HepG2 (cell line): ENCODE measurements around the gene DPYD. TPM values are rescaled to one million over a fixed set of nuclear protein-coding genes. Genes with fewer than 3 reads are reported as not detected.

Experiments used
- ATAC-seq: fragments of 200-7000 bp; cut with Tn5 transposase; 3 replicates; pipeline ENCODE4 v1.9.1; 2020; ENCODE audit warnings: mild to moderate bottlenecking, moderate library complexity
- BruUV-seq: library from RNA; stranded (reverse); fragments of 400-500 nt; replicated peaks from 2 replicates; lab custom pipeline; 2021; lab: Mats Ljungman, UMichigan
- CTCF ChIA-PET: fragments of 300-600 bp; formaldehyde crosslinking; extraction: SDS; loops from one replicate; lab custom pipeline; 2021; ENCODE audit warnings: low total read pairs, inconsistent platforms, low intra/inter-chr PET ratio; lab: Yijun Ruan, JAX
- POLR2A ChIA-PET: fragments of 350-600 bp; sonication (Branson Sonifier 250); formaldehyde crosslinking; loops from one replicate; lab custom pipeline; 2020; ENCODE audit warnings: antibody characterized with exemption, inconsistent platforms; lab: Yijun Ruan, JAX
- DNase-seq: peaks from one replicate; pipeline ENCODE4 v3.0.0-alpha.2; 2015; ENCODE audit warnings: low spot score
- FAIRE-seq: peaks from 3 replicates; lab custom pipeline; 2011; peaks lifted over from hg19 to GRCh38; lab: Jason Lieb, UNC
- H2AFZ ChIP-seq: one replicate; pipeline ENCODE4 v1.6.1; 2011; ENCODE audit warnings: low read length, inconsistent platforms
- H3K27ac ChIP-seq: fragments of 300-600 bp; 3 replicates; pipeline ENCODE4 v1.8.0; 2011; ENCODE audit warnings: mixed run types, mild to moderate bottlenecking, mixed read lengths, low read length, inconsistent platforms; ENCODE audit not compliant: insufficient read depth; ENCODE audit errors: extremely low read length
- H3K27me3 ChIP-seq, 2 experiments: fragments of 200-600 bp in 1 of 2; 2 replicates in 1 of 2; 3 replicates in 1 of 2; pipeline versions ENCODE4 v1.6.0 to v1.8.0; 2011; ENCODE audit warnings: low read length in 2 of 2, mild to moderate bottlenecking in 2 of 2, moderate library complexity in 2 of 2, inconsistent platforms in 1 of 2; ENCODE audit not compliant: insufficient read depth in 2 of 2, control insufficient read depth in 1 of 2
- H3K36me3 ChIP-seq, 2 experiments: fragments of 200-600 bp in 1 of 2; replicated peaks in 1 of 2; 2 replicates in 1 of 2; 3 replicates in 1 of 2; pipeline versions ENCODE4 v1.5.1 to v1.8.0; 2011; ENCODE audit warnings: low read length in 2 of 2, inconsistent platforms in 1 of 2; ENCODE audit not compliant: insufficient read depth in 2 of 2, control insufficient read depth in 1 of 2
- H3K4me1 ChIP-seq: 2 replicates; pipeline ENCODE4 v1.5.1; 2012; ENCODE audit warnings: low read length, inconsistent platforms; ENCODE audit not compliant: insufficient read depth
- H3K4me2 ChIP-seq: 2 replicates; pipeline ENCODE4 v1.6.0; 2011; ENCODE audit warnings: low read depth, low read length, inconsistent platforms
- H3K4me3 ChIP-seq, 3 experiments: fragments of 200-600 bp in 1 of 3; sonication (generic), shearing (Covaris generic) in 1 of 3; replicated peaks in 1 of 3; 2 replicates each; pipeline ENCODE4 v1.5.1; 2011 to 2016; ENCODE audit warnings: low read length in 3 of 3, inconsistent platforms in 2 of 3, low read depth in 2 of 3, mild to moderate bottlenecking in 2 of 3, control low read depth in 1 of 3, mixed read lengths in 1 of 3; ENCODE audit not compliant: insufficient read depth in 1 of 3
- H3K79me2 ChIP-seq: one replicate; pipeline ENCODE4 v1.6.1; 2011; ENCODE audit warnings: low read length, inconsistent platforms; ENCODE audit not compliant: insufficient read depth
- H3K9ac ChIP-seq: 2 replicates; pipeline ENCODE4 v1.6.0; 2011; ENCODE audit warnings: mild to moderate bottlenecking, low read depth, low read length, inconsistent platforms; ENCODE audit not compliant: insufficient read depth
- H3K9me3 ChIP-seq: 2 replicates; pipeline ENCODE4 v1.5.1; 2012; ENCODE audit warnings: mild to moderate bottlenecking, low read length
- H4K20me1 ChIP-seq: 2 replicates; pipeline ENCODE4 v1.6.0; 2011; ENCODE audit warnings: inconsistent platforms, mild to moderate bottlenecking, low read length, moderate library complexity; ENCODE audit not compliant: insufficient read depth
- AFF4 ChIP-seq: sonication (generic); formaldehyde crosslinking; IDR thresholded peaks from 2 replicates; pipeline ENCODE4 v1.4.0; 2020; ENCODE audit warnings: missing genetic modification reagents
- ATAD3A ChIP-seq: sonication (generic); formaldehyde crosslinking; IDR thresholded peaks from 2 replicates; pipeline ENCODE4 v1.4.0; 2020; ENCODE audit warnings: missing genetic modification reagents
- GMEB2 ChIP-seq: IDR thresholded peaks from 2 replicates; pipeline ENCODE4 v1.6.1; 2016; ENCODE audit warnings: missing biosample characterization, missing genetic modification reagents, low read depth
- HBP1 ChIP-seq: IDR thresholded peaks from 2 replicates; pipeline ENCODE4 v1.6.1; 2016; ENCODE audit warnings: low read depth, control low read depth
- HOMEZ ChIP-seq: IDR thresholded peaks from 2 replicates; pipeline ENCODE4 v1.6.1; 2016; ENCODE audit warnings: low read depth
- POLR2A ChIP-seq, 2 experiments: IDR thresholded peaks; 2 replicates each; pipeline ENCODE4 v1.6.1; 2011; ENCODE audit warnings: low read depth in 2 of 2, low read length in 2 of 2, mild to moderate bottlenecking in 1 of 2, moderate library complexity in 1 of 2; ENCODE audit not compliant: insufficient read depth in 1 of 2
- POLR2AphosphoS2 ChIP-seq: IDR thresholded peaks from 2 replicates; pipeline ENCODE4 v1.6.1; 2011; ENCODE audit warnings: low read depth, low read length, improper control_type of control experiment
- RBM22 ChIP-seq: fragments of 200-400 bp; formaldehyde crosslinking; optimal IDR thresholded peaks from 2 replicates; pipeline ENCODE3; 2017; ENCODE audit warnings: mild to moderate bottlenecking, low read length, moderate library complexity
- SOX6 ChIP-seq, 2 experiments: fragments of 450-650 bp in 1 of 2; sonication (generic) in 1 of 2; formaldehyde crosslinking in 1 of 2; IDR thresholded peaks; 2 replicates each; pipeline versions ENCODE4 v1.4.0 to v1.6.1; 2017 to 2020; ENCODE audit warnings: antibody characterized with exemption in 1 of 2, mild to moderate bottlenecking in 1 of 2, missing genetic modification reagents in 1 of 2
- TCF7 ChIP-seq: sonication (generic); IDR thresholded peaks from 2 replicates; pipeline ENCODE4 v1.6.1; 2016; ENCODE audit warnings: antibody characterized with exemption, low read depth
- TCF7L2 ChIP-seq: IDR thresholded peaks from 2 replicates; pipeline ENCODE4 v1.6.1; 2011; ENCODE audit warnings: mild to moderate bottlenecking, low read depth, low read length, moderate library complexity
- THYN1 ChIP-seq: sonication (generic); formaldehyde crosslinking; IDR thresholded peaks from 2 replicates; pipeline ENCODE4 v1.8.1; 2023; ENCODE audit warnings: low read depth, mild to moderate bottlenecking, moderate library complexity, missing genetic modification reagents, borderline replicate concordance
- USF2 ChIP-seq, 2 experiments: sonication (generic) in 1 of 2; formaldehyde crosslinking in 1 of 2; IDR thresholded peaks; 2 replicates each; pipeline versions ENCODE4 v1.5.1 to v1.6.1; 2011 to 2020; ENCODE audit warnings: borderline replicate concordance in 1 of 2, low read depth in 1 of 2, low read length in 1 of 2, mild to moderate bottlenecking in 1 of 2, missing genetic modification reagents in 1 of 2, moderate library complexity in 1 of 2
- ZNF33A ChIP-seq: sonication (generic); formaldehyde crosslinking; IDR thresholded peaks from 2 replicates; pipeline ENCODE4 v1.5.1; 2020; ENCODE audit warnings: missing genetic modification reagents, mild to moderate bottlenecking, moderate library complexity, borderline replicate concordance
- WGBS: methylation state at CpG from one replicate; pipeline ENCODE4 v1.1.6; 2017; ENCODE audit warnings: low lambda C conversion rate; 5-methylcytosine and 5-hydroxymethylcytosine counted together
- in situ Hi-C: cut with HindIII; loops from 2 replicates; pipeline ENCODE4 v1.10.0; 2017; ENCODE audit warnings: low pct_unique_long_range_greater_than_20kb; ENCODE audit not compliant: extremely low pct_ligation_motif_present
- intact Hi-C: fragments of 100-400 bp; cut with micrococcal nuclease; formaldehyde crosslinking; loops from one replicate; pipeline ENCODE4 v1.10.0; 2022; ENCODE audit not compliant: unreplicated experiment
- polyA plus RNA-seq, 8 experiments: library from polyadenylated mRNA; depleted of rRNA in 3 of 8; stranded (reverse) in 7 of 8; unstranded in 1 of 8; fragments of >200 nt; fragmentation: Illumina TruSeq in 4 of 8; extraction: Trizol in 4 of 8; gene quantifications; 2 replicates each; pipeline versions ENCODE4 v1.2.1 to v1.2.3, GENCODE V29; 2011 to 2016; ENCODE audit warnings: low read depth in 4 of 8, missing spikeins in 1 of 8, mixed read lengths in 1 of 8; ENCODE audit not compliant: insufficient read depth in 1 of 8
- total RNA-seq, 5 experiments: library from RNA; depleted of rRNA; stranded (reverse); fragments of >200 nt; fragmentation: Illumina TruSeq; extraction: Trizol; gene quantifications; 2 replicates each; pipeline ENCODE4 v1.2.3, GENCODE V29; 2016; ENCODE audit warnings: low read depth in 1 of 5

Gene DPYD
- total and polyA plus RNA-seq, 2 of the 13 experiments (the other 11 are each of a cell fraction or from before 2014, with no cell fraction given): 1.3 to 3.4 TPM

- Histone ChIP-seq H4K20me1 (no peaks in the 10 kb centered on the region), H3K79me2 (no peaks in the 10 kb centered on the region), H3K4me2 (no peak overlapping the region), H3K4me3 (no peak overlapping the region), H3K9ac (no peak overlapping the region), H2AFZ (no peak overlapping the region), H3K27me3 (no peaks in the 10 kb centered on the region), H3K4me1 (no peaks in the 10 kb centered on the region), H3K27ac (no peak overlapping the region), H3K9me3 (no peaks in the 10 kb centered on the region; the same call in 1 of the 2 replicates), H3K36me3 (no peaks in the 10 kb centered on the region)
- FAIRE-seq (no peak), DNase-seq (no peak), ATAC-seq (no peak)
- intact Hi-C loops (no loop called here), in situ Hi-C loops (no loop called here)
- no TSS peak for BruUV-seq
- ChIA-PET CTCF (no interaction called here), POLR2A (no interaction called here)
- WGBS: 33% methylated on average over 3 of the region's 3 CpGs
- TF ChIP-seq POLR2AphosphoS2 (no peak), ATAD3A (no peak), POLR2A (IDR thresholded peaks at IDR 0.05; ENCODE audit: insufficient read depth in 1 of 2, low read depth in 2 of 2, low read length in 2 of 2) (no peak), TCF7L2 (no peak), USF2 (IDR thresholded peaks at IDR 0.05; ENCODE audit: low read depth, low read length) (no peak), USF2 (CRISPR knock-in tag; IDR thresholded peaks at IDR 0.05; ENCODE audit: borderline replicate concordance) (no peak), ZNF33A (CRISPR knock-in tag) (no peak), GMEB2 (CRISPR knock-in tag) (no peak), HOMEZ (CRISPR knock-in tag) (no peak), AFF4 (CRISPR knock-in tag) (no peak), RBM22 (no peak), THYN1 (CRISPR knock-in tag) (no peak), TCF7 (no peak), HBP1 (no peak), SOX6 (IDR thresholded peaks at IDR 0.05) (no peak), SOX6 (CRISPR knock-in tag; IDR thresholded peaks at IDR 0.05) (no peak)
Observed at GRCh38 chr1:97252925-97253324, 667.9 kb downstream of the DPYD start.
